ENCODE results near the gene SYT11.

SYT11 gene

GRCh38 chr1:155859234-155859829, at the start of gene SYT11:
Gene SYT11 (plus strand): TSS chr1:155859567. CDS start chr1:155859762, 195 bp downstream.
- no peak for TF ChIP-seq YY1 (IDR thresholded peaks at IDR 0.05; ENCODE audit: low read depth)
- no peak for TF ChIP-seq USF1 (IDR thresholded peaks at IDR 0.05)
- no peak for TF ChIP-seq MAX (IDR thresholded peaks at IDR 0.05)
- TF ChIP-seq ZBTB7A (IDR thresholded peaks at IDR 0.05; ENCODE audit: low read depth) = no peak
- TF ChIP-seq RAD21 (IDR thresholded peaks at IDR 0.05; ENCODE audit: low read depth) = no peak
- TF ChIP-seq TEAD4 (IDR thresholded peaks at IDR 0.05) = no peak

- TF ChIP-seq CEBPB (IDR thresholded peaks at IDR 0.05) (no peak), MAX (IDR thresholded peaks at IDR 0.05) (no peak)
Observed at GRCh38 chr1:155812878-155813277, 46.5 kb upstream of the SYT11 start.

- TF ChIP-seq EP300 (IDR thresholded peaks at IDR 0.05; ENCODE audit: borderline replicate concordance) (no peak), TCF12 (IDR thresholded peaks at IDR 0.05; ENCODE audit: low read depth) (no peak), NFIC (IDR thresholded peaks at IDR 0.05) (no peak), USF1 (IDR thresholded peaks at IDR 0.05) (no peak), REST (IDR thresholded peaks at IDR 0.05; ENCODE audit: low read depth) (no peak), TEAD4 (IDR thresholded peaks at IDR 0.05) (no peak), TAF1 (IDR thresholded peaks at IDR 0.05; ENCODE audit: low read depth) (no peak)
Observed at GRCh38 chr1:155813672-155814071, 45.7 kb upstream of the SYT11 start.

- TF ChIP-seq NFIC (IDR thresholded peaks at IDR 0.05) (no peak), RAD21 (IDR thresholded peaks at IDR 0.05; ENCODE audit: low read depth) (no peak), YY1 (IDR thresholded peaks at IDR 0.05; ENCODE audit: low read depth) (no peak), EP300 (IDR thresholded peaks at IDR 0.05; ENCODE audit: borderline replicate concordance) (no peak), CEBPB (IDR thresholded peaks at IDR 0.05) (no peak), TCF12 (IDR thresholded peaks at IDR 0.05; ENCODE audit: low read depth) (no peak), USF1 (IDR thresholded peaks at IDR 0.05) (no peak), CREB1 (IDR thresholded peaks at IDR 0.05; ENCODE audit: low read depth) (no peak), ZBTB7A (IDR thresholded peaks at IDR 0.05; ENCODE audit: low read depth) (no peak)
Observed at GRCh38 chr1:155816351-155816750, 43.0 kb upstream of the SYT11 start.

- TF ChIP-seq TCF12 (IDR thresholded peaks at IDR 0.05; ENCODE audit: low read depth) = no peak
- no peak for TF ChIP-seq ZBTB7A (IDR thresholded peaks at IDR 0.05; ENCODE audit: low read depth)
- TF ChIP-seq MAX (IDR thresholded peaks at IDR 0.05) = no peak
Observed at GRCh38 chr1:155827450-155827849, 31.9 kb upstream of the SYT11 start.

- no peak for TF ChIP-seq USF1 (IDR thresholded peaks at IDR 0.05)
- TF ChIP-seq YY1 (IDR thresholded peaks at IDR 0.05; ENCODE audit: low read depth) = no peak
- no peak for TF ChIP-seq FOXM1 (IDR thresholded peaks at IDR 0.05; ENCODE audit: borderline replicate concordance, low read depth)
- TF ChIP-seq TEAD4 (IDR thresholded peaks at IDR 0.05) = no peak
- no peak for TF ChIP-seq CREB1 (IDR thresholded peaks at IDR 0.05; ENCODE audit: low read depth)
- TF ChIP-seq NFIC (IDR thresholded peaks at IDR 0.05) = no peak
- no peak for TF ChIP-seq TAF1 (IDR thresholded peaks at IDR 0.05; ENCODE audit: low read depth)
- TF ChIP-seq MAX (IDR thresholded peaks at IDR 0.05) = no peak
Observed at GRCh38 chr1:155831279-155831976, 27.9 kb upstream of the SYT11 start.

- TF ChIP-seq NFIC (IDR thresholded peaks at IDR 0.05) (no peak), TEAD4 (IDR thresholded peaks at IDR 0.05) (no peak), USF1 (IDR thresholded peaks at IDR 0.05) (no peak), TCF12 (IDR thresholded peaks at IDR 0.05; ENCODE audit: low read depth) (no peak), REST (IDR thresholded peaks at IDR 0.05; ENCODE audit: low read depth) (no peak), CEBPB (IDR thresholded peaks at IDR 0.05) (no peak), CREB1 (IDR thresholded peaks at IDR 0.05; ENCODE audit: low read depth) (no peak)
Observed at GRCh38 chr1:155833665-155834295, 25.6 kb upstream of the SYT11 start.
